GM13977 (cell line): Measurements from ENCODE around the gene SLC30A10.

ENCODE experiments used
- DNase-seq: peaks from one replicate; pipeline ENCODE4 v3.0.0; 2012; ENCODE audit warnings: low spot score
- in situ Hi-C: fragments of 300-500 bp; cut with MboI; formaldehyde crosslinking; loops from one replicate; pipeline ENCODE4 v1.12.0; 2022; ENCODE audit warnings: low sequenced_read_pairs, low pct_unique_long_range_greater_than_20kb, mixed read lengths, inconsistent platforms; ENCODE audit not compliant: unreplicated experiment
- TF ChIP-seq, protein P1 (sequence below): IDR thresholded peaks from 2 replicates; pipeline ENCODE4 v1.5.1; 2012; ENCODE audit warnings: mild to moderate bottlenecking, control low read depth; ENCODE audit not compliant: insufficient read depth; ENCODE audit errors: extremely low read depth, missing control alignments

SLC30A10 gene

DNA sequence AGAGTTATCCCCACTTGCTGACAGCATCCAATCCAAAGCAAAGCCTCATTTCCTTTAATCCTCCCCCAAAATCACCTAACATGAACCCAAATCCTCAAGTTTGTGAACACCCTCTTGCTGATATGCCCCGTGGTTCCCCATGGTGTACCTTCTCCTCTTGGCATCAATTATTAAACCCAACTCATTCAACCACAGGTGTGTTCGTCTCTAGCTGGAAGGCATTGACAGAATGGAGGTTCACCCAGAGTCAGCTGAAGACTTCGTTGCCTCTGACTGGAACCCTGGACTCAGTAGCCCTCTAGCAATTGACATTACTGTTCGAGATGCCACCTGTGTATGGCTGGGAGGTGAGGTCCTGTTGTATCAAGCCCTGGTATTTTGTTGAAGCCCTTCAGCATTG is 22.8 kb downstream of the SLC30A10 start:
- TF ChIP-seq, protein P1, sequence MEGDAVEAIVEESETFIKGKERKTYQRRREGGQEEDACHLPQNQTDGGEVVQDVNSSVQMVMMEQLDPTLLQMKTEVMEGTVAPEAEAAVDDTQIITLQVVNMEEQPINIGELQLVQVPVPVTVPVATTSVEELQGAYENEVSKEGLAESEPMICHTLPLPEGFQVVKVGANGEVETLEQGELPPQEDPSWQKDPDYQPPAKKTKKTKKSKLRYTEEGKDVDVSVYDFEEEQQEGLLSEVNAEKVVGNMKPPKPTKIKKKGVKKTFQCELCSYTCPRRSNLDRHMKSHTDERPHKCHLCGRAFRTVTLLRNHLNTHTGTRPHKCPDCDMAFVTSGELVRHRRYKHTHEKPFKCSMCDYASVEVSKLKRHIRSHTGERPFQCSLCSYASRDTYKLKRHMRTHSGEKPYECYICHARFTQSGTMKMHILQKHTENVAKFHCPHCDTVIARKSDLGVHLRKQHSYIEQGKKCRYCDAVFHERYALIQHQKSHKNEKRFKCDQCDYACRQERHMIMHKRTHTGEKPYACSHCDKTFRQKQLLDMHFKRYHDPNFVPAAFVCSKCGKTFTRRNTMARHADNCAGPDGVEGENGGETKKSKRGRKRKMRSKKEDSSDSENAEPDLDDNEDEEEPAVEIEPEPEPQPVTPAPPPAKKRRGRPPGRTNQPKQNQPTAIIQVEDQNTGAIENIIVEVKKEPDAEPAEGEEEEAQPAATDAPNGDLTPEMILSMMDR = no peak
- DNase-seq = no peak
- in situ Hi-C loops = no loop called here

DNA sequence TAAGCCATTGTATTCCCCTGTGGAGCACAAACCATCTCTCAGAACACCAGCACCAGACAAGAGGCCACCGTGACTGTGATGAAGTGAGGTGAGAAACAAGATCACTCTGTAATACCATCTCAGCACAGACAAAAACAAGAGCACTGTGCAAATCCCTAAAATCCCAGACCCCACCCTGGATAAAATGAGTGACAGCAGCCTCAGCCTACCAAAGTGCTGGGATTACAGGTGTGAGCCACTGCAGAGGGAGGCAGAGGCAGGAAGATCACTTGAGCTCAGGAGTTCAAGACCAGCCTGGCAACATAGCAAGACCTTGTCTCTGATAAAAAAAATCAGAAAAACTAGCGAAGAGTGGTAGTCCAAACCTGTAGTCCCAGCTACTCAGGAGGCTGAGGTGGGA is 23.4 kb downstream of the SLC30A10 start:
- in situ Hi-C loops = no loop called here
- TF ChIP-seq, protein P1 = no peak
- no peak for DNase-seq

DNA sequence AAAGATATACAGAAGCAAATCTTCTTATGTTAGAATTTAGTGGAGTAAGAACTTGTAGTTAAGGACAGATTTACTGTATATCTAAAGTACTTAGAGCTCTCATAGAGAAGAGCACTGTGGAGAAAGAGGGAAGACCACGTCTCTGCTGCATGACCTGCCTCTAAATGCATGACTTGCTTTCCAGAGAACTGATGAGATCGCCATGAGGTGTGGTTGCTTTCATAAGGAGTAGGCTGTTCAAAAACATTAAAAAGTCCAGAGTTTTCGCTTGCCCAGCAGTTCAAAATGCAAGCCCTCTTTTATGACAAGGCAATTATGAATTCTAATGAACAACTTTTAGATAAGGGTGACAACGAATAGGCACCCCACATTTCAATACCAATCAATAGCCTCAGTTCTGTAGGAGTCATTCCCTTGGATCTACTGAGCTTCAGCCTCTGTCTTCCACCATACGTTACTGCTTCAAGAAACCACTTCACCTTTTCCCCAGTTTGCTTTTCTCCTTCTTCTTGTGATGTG is 24.9 kb downstream of the SLC30A10 start:
- TF ChIP-seq, protein P1 = no peak
- DNase-seq = no peak
- in situ Hi-C loops = no loop called here

DNA sequence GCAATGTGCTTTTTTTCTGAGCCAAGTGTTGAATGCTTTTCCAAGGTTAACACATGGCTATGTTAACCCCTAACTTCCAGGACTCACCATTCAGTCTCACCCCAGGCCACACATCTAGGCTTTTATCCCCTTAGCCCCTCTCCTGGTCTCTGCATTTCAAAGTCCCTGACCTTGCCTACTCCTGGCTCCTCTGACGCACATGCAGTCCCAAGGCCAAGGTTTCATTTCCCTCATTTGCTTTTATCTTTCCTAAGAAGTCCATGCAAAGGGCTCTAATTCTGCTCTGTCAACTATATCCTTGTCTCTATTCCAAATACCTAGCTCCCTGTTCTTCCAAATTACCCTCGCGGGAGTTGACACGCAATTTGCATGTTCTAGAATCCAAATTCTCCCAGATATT is 25.4 kb downstream of the SLC30A10 start:
- in situ Hi-C loops = no loop called here
- TF ChIP-seq, protein P1 = no peak
- no peak for DNase-seq

DNA sequence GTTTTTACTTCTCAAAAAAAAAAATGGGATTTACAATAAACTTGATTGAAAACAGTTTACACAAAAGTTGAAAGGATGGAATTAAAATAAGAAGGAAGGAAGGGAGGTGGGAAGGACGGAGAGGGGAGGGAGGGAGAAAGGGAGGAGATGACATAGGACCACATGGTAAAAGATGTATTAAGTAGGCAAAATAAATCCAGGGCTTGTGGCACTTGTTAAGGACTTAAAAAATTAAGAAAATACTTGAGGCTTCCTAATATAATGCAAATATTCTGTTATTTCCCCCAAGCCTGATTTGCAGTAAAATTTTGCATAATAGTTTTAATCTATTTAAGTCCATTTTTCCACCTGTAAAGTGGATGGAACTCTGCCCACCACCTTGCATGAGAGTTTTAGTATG is 27.5 kb downstream of the SLC30A10 start:
- TF ChIP-seq, protein P1 = no peak
- no peak for DNase-seq
- in situ Hi-C loops = no loop called here

DNA sequence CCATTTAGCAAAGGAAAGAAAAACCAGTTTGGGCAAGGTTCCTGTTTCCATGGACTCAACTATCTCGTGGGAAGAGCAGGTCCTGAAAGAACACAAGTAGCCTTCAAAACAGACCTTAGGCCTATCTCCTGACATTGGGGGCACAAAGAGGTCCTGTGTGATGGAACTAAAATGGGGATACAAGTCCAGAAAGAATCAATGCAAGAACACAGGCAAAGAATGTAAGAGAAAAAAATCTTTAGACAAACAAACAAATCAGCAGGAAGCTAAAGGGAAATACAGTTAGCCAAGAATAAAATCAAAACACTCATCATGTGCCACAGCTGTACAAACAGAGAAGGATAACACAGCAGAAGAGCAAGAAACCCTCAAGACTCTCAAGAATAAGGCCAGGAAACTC is 28.2 kb downstream of the SLC30A10 start:
- no peak for DNase-seq
- TF ChIP-seq, protein P1 = no peak
- in situ Hi-C loops = no loop called here

DNA sequence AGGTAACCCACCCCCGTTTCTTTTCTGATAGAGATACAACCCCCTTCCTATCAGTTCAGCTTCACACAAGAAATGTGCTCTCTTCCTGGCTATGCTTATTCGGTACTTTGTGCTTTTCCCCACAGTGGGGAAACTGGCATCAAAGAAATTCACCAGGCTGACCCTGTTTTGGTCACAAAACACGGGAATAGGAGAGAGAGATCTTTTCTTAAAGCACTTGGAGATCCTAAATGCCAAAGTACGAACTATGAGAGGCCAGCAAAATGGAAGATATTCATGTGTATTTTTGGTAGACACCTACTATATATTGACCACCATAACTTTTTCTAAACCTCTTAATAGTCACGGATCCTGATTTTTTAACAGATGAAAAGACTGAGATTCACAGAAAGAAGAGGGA is 30.0 kb downstream of the SLC30A10 start:
- DNase-seq = no peak
- in situ Hi-C loops = no loop called here
- TF ChIP-seq, protein P1 = no peak
